GM21528 (cell line): Measurements from ENCODE around the gene NEK8.
"Not testable (repeated sequence)": the region's sequence is repeated elsewhere in the genome, so short reads cannot be mapped to it uniquely, and the experiment has no call there.

Source experiments
- ATAC-seq: cut with Tn5 transposase; IDR thresholded peaks from one replicate; pipeline ENCODE4 v1.9.1; 2021; ENCODE audit warnings: mild to moderate bottlenecking, moderate library complexity; ENCODE audit not compliant: unreplicated experiment, low FRiP score

Gene NEK8

GRCh38 chr17:28724500-28725165, 4.0 kb upstream of the NEK8 start:
- ATAC-seq: no peak

GRCh38 chr17:28725166-28725659, 3.4 kb upstream of the NEK8 start:
- no peak for ATAC-seq

- ATAC-seq: peak; percentile 2
Measured at GRCh38 chr17:28725660-28726225, 2.8 kb upstream of the NEK8 start.

GRCh38 chr17:28726226-28726626, 2.4 kb upstream of the NEK8 start, which contains the start of gene TLCD1:
TSS of gene TLCD1 (minus strand) at chr17:28726233. CDS start at chr17:28726097, 136 bp downstream.
- ATAC-seq: peak; percentile 14

- ATAC-seq: peak; percentile 42
Measured at GRCh38 chr17:28726627-28727491, 1.7 kb upstream of the NEK8 start.

- ATAC-seq: no peak
Measured at GRCh38 chr17:28729950-28730330, 1.4 kb downstream of the NEK8 start.

GRCh38 chr17:28733346-28733745, 4.8 kb downstream of the NEK8 start:
- no peak for ATAC-seq

- ATAC-seq: no peak
Measured at GRCh38 chr17:28734712-28735241, 6.2 kb downstream of the NEK8 start.

- no peak for ATAC-seq
Measured at GRCh38 chr17:28735242-28735722, 6.7 kb downstream of the NEK8 start.

- not testable (repeated sequence) for ATAC-seq
Measured at GRCh38 chr17:28735913-28736769, 7.6 kb downstream of the NEK8 start.

- ATAC-seq: no peak
Measured at GRCh38 chr17:28737316-28737715, 8.7 kb downstream of the NEK8 start.

GRCh38 chr17:28737770-28738679, 9.4 kb downstream of the NEK8 start:
- peak; percentile 49 for ATAC-seq

- peak; percentile 31 for ATAC-seq
Measured at GRCh38 chr17:28738680-28739384, 10.2 kb downstream of the NEK8 start.

- no peak for ATAC-seq
Measured at GRCh38 chr17:28740406-28741357, 12.1 kb downstream of the NEK8 start.

GRCh38 chr17:28741358-28742349, 13.1 kb downstream of the NEK8 start:
- ATAC-seq: no peak
